Left colon (tissue), 2 donors: Measurements from ENCODE around the gene NTN5. TPM values are rescaled to one million over a fixed set of nuclear protein-coding genes. Genes with fewer than 3 reads are reported as not detected.

Experiments
- total RNA-seq, 2 donors: library from RNA; stranded (reverse); fragmentation: NEBNext Ultra II Directional; extraction: Animal tissue kit (Norgen Biotek cat#: 25700); gene quantifications; one replicate each; pipeline ENCODE4 v1.2.1, GENCODE V29; 2021
- donor health status: DM: no; HTN: no; CAD: no.
- donor health status: DM: yes; HTN: yes; CAD: no.

The NTN5 gene
- total RNA-seq, 2 donors from 2014 or later, result 0.49 to 0.53 TPM

Other genes with a start within 250 kb of the NTN5 start
- 10 to 100 TPM; 22.3 to 25.1 TPM for gene GRWD1, start 227.0 kb downstream of the NTN5 start, total RNA-seq
- gene KCNJ14, start 217.4 kb downstream of the NTN5 start, total RNA-seq, result 1 to 10 TPM in 1 of 2 donors, under 1 TPM in 1; 0.34 to 1.2 TPM
- gene CYTH2, start 203.6 kb downstream of the NTN5 start, total RNA-seq, result 10 to 100 TPM; 68.3 to 75.6 TPM
- gene LMTK3, start 161.2 kb downstream of the NTN5 start, total RNA-seq, result 1 to 10 TPM in 1 of 2 donors, under 1 TPM in 1; 0.87 to 1.1 TPM
- under 1 TPM; 0.87 to 0.89 TPM for gene SULT2B1, start 120.8 kb downstream of the NTN5 start, total RNA-seq
- not detected for gene SPACA4, start 66.3 kb downstream of the NTN5 start, total RNA-seq
- gene FAM83E, start 57.9 kb downstream of the NTN5 start, total RNA-seq, result 100 to 1,000 TPM; 180 to 247 TPM
- gene RPL18, start 53.8 kb downstream of the NTN5 start, total RNA-seq, result 1,000 to 10,000 TPM; 1,328 to 1,333 TPM
- gene SPHK2, start 53.5 kb downstream of the NTN5 start, total RNA-seq, result 10 to 100 TPM; 45.1 to 51.0 TPM
- gene DBP, start 35.6 kb downstream of the NTN5 start, total RNA-seq, result 10 to 100 TPM in 1 of 2 donors, 1 to 10 TPM in 1; 6.9 to 14.6 TPM
- 1 to 10 TPM; 1.7 to 4.2 TPM for gene CA11, start 26.8 kb downstream of the NTN5 start, total RNA-seq
- gene FUT2, start 23.0 kb upstream of the NTN5 start, total RNA-seq, result 100 to 1,000 TPM in 1 of 2 donors, 10 to 100 TPM in 1; 74.3 to 147 TPM
- under 1 TPM; 0.64 to 0.67 TPM for gene MAMSTR, start 46.7 kb upstream of the NTN5 start, total RNA-seq
- 1 to 10 TPM; 2.7 to 2.8 TPM for gene RASIP1, start 67.6 kb upstream of the NTN5 start, total RNA-seq
- not detected for gene IZUMO1, start 73.9 kb upstream of the NTN5 start, total RNA-seq
- gene FUT1, start 79.6 kb upstream of the NTN5 start, total RNA-seq, result under 1 TPM; 0.37 to 0.56 TPM
- gene FGF21, start 82.5 kb upstream of the NTN5 start, total RNA-seq, result not detected
- gene BCAT2, start 138.0 kb upstream of the NTN5 start, total RNA-seq, result 10 to 100 TPM; 57.5 to 78.0 TPM
- 1 to 10 TPM; 3.3 to 4.6 TPM for gene HSD17B14, start 163.5 kb upstream of the NTN5 start, total RNA-seq
- 1 to 10 TPM; 4.3 to 8.6 TPM for gene PLEKHA4, start 195.6 kb upstream of the NTN5 start, total RNA-seq
- gene PPP1R15A, start 199.4 kb upstream of the NTN5 start, total RNA-seq, result 10 to 100 TPM; 39.4 to 40.4 TPM
- not detected for gene TULP2, start 225.7 kb upstream of the NTN5 start, total RNA-seq
- 100 to 1,000 TPM; 207 to 210 TPM for gene NUCB1, start 227.3 kb upstream of the NTN5 start, total RNA-seq